CD14-positive monocyte (primary cell): ENCODE measurements around the gene RAMAC. TPM values are rescaled to one million over a fixed set of nuclear protein-coding genes. Genes with fewer than 3 reads are reported as not detected.

Source experiments
- DNase-seq, 3 donors: peaks; one replicate each; pipeline ENCODE4 v3.0.0-alpha.2; 2011 to 2022
- H2AFZ ChIP-seq: 2 replicates; pipeline ENCODE4 v1.6.0; 2012; ENCODE audit warnings: mild to moderate bottlenecking, low read depth, low read length, inconsistent platforms; ENCODE audit not compliant: insufficient read depth, poor library complexity, severe bottlenecking
- H3K27ac ChIP-seq, 2 donors: 1 replicate in 1 of 2; 2 replicates in 1 of 2; pipeline ENCODE4 v1.5.1; 2012 to 2013; ENCODE audit warnings: low read length in 2 of 2, control low read depth in 1 of 2, inconsistent platforms in 1 of 2, low read depth in 1 of 2, mild to moderate bottlenecking in 1 of 2
- H3K27me3 ChIP-seq, 2 donors: one replicate each; pipeline versions ENCODE4 v1.6.0 to v1.6.1; 2011 to 2013; ENCODE audit warnings: low read length in 2 of 2; ENCODE audit not compliant: control insufficient read depth in 2 of 2, insufficient read depth in 2 of 2
- H3K36me3 ChIP-seq, 2 donors: replicated peaks in 1 of 2; 1 replicate in 1 of 2; 2 replicates in 1 of 2; pipeline versions ENCODE4 v1.5.1 to v1.6.1; 2012 to 2013; ENCODE audit warnings: low read length in 2 of 2, control low read depth in 1 of 2, inconsistent platforms in 1 of 2, mild to moderate bottlenecking in 1 of 2; ENCODE audit not compliant: insufficient read depth in 2 of 2, control insufficient read depth in 1 of 2
- H3K4me1 ChIP-seq, 2 donors: 1 replicate in 1 of 2; 2 replicates in 1 of 2; pipeline versions ENCODE4 v1.5.1 to v1.6.1; 2012 to 2013; ENCODE audit warnings: low read length in 2 of 2, control low read depth in 1 of 2, inconsistent platforms in 1 of 2, mild to moderate bottlenecking in 1 of 2, moderate library complexity in 1 of 2; ENCODE audit not compliant: insufficient read depth in 2 of 2, control insufficient read depth in 1 of 2
- H3K4me2 ChIP-seq: replicated peaks from 2 replicates; pipeline ENCODE3; 2012; ENCODE audit warnings: low read length, moderate library complexity, mild to moderate bottlenecking; ENCODE audit not compliant: poor library complexity, severe bottlenecking; ENCODE audit errors: extremely low read depth
- H3K4me3 ChIP-seq, 3 experiments: fragments of 200-600 bp in 1 of 3; sonication (generic) in 1 of 3; replicated peaks in 1 of 3; 1 replicate in 2 of 3; 2 replicates in 1 of 3; pipeline ENCODE4 v1.5.1; 2011 to 2013; ENCODE audit warnings: low read length in 3 of 3, mild to moderate bottlenecking in 3 of 3, control low read depth in 2 of 3, low read depth in 2 of 3, inconsistent platforms in 1 of 3, moderate library complexity in 1 of 3
- H3K79me2 ChIP-seq: 2 replicates; pipeline ENCODE4 v1.6.0; 2012; ENCODE audit warnings: mild to moderate bottlenecking, control low read depth, inconsistent platforms, low read length, moderate library complexity; ENCODE audit not compliant: insufficient read depth
- H3K9ac ChIP-seq: 2 replicates; pipeline ENCODE4 v1.6.0; 2017; ENCODE audit warnings: low read length, mild to moderate bottlenecking; ENCODE audit not compliant: insufficient read depth, poor library complexity, severe bottlenecking
- H3K9me3 ChIP-seq, 2 donors: replicated peaks in 1 of 2; 1 replicate in 1 of 2; 2 replicates in 1 of 2; pipeline versions ENCODE4 v1.5.1 to v1.6.1; 2012 to 2013; ENCODE audit warnings: low read length in 2 of 2, control low read depth in 1 of 2; ENCODE audit not compliant: control insufficient read depth in 1 of 2, insufficient read depth in 1 of 2
- H4K20me1 ChIP-seq: 2 replicates; pipeline ENCODE4 v1.6.0; 2012; ENCODE audit warnings: mild to moderate bottlenecking, low read length, control low read depth, moderate library complexity; ENCODE audit not compliant: insufficient read depth
- H3K27ac Mint-ChIP-seq, 7 donors: one replicate each; pipeline ENCODE4 v1.8.0; 2020; ENCODE audit warnings: mild to moderate bottlenecking in 7 of 7, mixed read lengths in 7 of 7, moderate library complexity in 6 of 7, inconsistent platforms in 2 of 7
- H3K27me3 Mint-ChIP-seq, 3 donors: one replicate each; pipeline ENCODE4 v1.8.0; 2021 to 2022; ENCODE audit warnings: low read depth in 3 of 3, mild to moderate bottlenecking in 3 of 3, mixed read lengths in 3 of 3, moderate library complexity in 3 of 3, inconsistent platforms in 1 of 3
- H3K36me3 Mint-ChIP-seq, 2 donors: one replicate each; pipeline ENCODE4 v1.8.0; 2020; ENCODE audit warnings: mixed read lengths in 2 of 2, inconsistent platforms in 1 of 2, mild to moderate bottlenecking in 1 of 2
- H3K4me1 Mint-ChIP-seq: one replicate; pipeline ENCODE4 v1.8.0; 2020; ENCODE audit warnings: mild to moderate bottlenecking, mixed read lengths
- H3K4me3 Mint-ChIP-seq, 2 donors: one replicate each; pipeline ENCODE4 v1.8.0; 2020; ENCODE audit warnings: mild to moderate bottlenecking in 2 of 2, mixed read lengths in 2 of 2, moderate library complexity in 1 of 2
- H3K9me3 Mint-ChIP-seq, 7 donors: one replicate each; pipeline ENCODE4 v1.8.0; 2020 to 2022; ENCODE audit warnings: mixed read lengths in 7 of 7, mild to moderate bottlenecking in 6 of 7, moderate library complexity in 6 of 7, inconsistent platforms in 2 of 7
- WGBS: methylation state at CpG from one replicate; pipeline ENCODE4 v1.1.5; 2013; ENCODE audit warnings: missing lambda C conversion rate; ENCODE audit not compliant: insufficient coverage; 5-methylcytosine and 5-hydroxymethylcytosine counted together
- intact Hi-C, 2 donors: fragments of 100-400 bp; cut with micrococcal nuclease; formaldehyde crosslinking; loops; one replicate each; pipeline versions ENCODE4 v1.15.0 to v1.15.1; 2023
- polyA plus RNA-seq, 3 donors: library from polyadenylated mRNA; depleted of rRNA in 1 of 3; unstranded in 2 of 3; stranded (reverse) in 1 of 3; fragments of 300-500 nt in 2 of 3; fragments of >200 nt in 1 of 3; fragmentation: Illumina TruSeq in 2 of 3; gene quantifications; 1 replicate in 2 of 3; 2 replicates in 1 of 3; pipeline ENCODE4 v1.2.3, GENCODE V29; 2012 to 2021
- TF ChIP-seq, protein P1 (sequence below): fragments of 200-600 bp; IDR thresholded peaks from one replicate; pipeline ENCODE4 v1.8.0; 2022; ENCODE audit warnings: antibody characterized with exemption, mild to moderate bottlenecking

Gene RAMAC
- polyA plus RNA-seq, 3 donors, result 6.1 to 39.9 (median 27.7) TPM

DNA sequence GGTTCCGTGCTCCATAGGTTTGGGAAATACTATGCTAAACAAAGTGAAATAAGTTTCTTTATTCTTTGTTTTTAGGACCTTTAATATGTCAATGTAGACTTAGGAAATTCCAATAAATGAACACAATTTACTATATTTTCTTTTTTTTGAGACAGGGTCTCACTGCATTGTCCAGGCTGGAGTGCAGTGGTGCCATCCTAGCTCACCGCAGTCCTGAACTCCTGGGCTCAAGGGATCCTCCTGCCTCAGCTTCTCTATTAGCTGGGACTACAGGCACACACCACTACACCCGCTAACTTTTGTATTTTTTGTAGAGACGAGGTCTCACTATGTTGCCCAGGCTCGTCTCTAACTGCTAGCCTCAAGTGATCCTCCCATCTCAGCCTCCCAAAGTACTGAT, 21.1 kb upstream of the RAMAC start:
- no peak overlapping the region for H3K27ac ChIP-seq
- H3K4me3 ChIP-seq, result no peak overlapping the region
- H3K27me3 Mint-ChIP-seq, result peaks cover 2 to 3% (median 2%) of the 10 kb centered on the region in 3 donors
- no peaks in the 10 kb centered on the region for H3K9me3 ChIP-seq
- 100% methylated on average over 3 of the region's 5 CpGs for WGBS
- H2AFZ ChIP-seq, result no peak overlapping the region
- TF ChIP-seq, protein P1, sequence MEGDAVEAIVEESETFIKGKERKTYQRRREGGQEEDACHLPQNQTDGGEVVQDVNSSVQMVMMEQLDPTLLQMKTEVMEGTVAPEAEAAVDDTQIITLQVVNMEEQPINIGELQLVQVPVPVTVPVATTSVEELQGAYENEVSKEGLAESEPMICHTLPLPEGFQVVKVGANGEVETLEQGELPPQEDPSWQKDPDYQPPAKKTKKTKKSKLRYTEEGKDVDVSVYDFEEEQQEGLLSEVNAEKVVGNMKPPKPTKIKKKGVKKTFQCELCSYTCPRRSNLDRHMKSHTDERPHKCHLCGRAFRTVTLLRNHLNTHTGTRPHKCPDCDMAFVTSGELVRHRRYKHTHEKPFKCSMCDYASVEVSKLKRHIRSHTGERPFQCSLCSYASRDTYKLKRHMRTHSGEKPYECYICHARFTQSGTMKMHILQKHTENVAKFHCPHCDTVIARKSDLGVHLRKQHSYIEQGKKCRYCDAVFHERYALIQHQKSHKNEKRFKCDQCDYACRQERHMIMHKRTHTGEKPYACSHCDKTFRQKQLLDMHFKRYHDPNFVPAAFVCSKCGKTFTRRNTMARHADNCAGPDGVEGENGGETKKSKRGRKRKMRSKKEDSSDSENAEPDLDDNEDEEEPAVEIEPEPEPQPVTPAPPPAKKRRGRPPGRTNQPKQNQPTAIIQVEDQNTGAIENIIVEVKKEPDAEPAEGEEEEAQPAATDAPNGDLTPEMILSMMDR, result no peak
- H3K36me3 Mint-ChIP-seq, result no peaks in the 10 kb centered on the region
- H3K4me1 Mint-ChIP-seq, result peaks cover 39% of the 10 kb centered on the region
- no peaks in the 10 kb centered on the region for H3K9me3 Mint-ChIP-seq
- intact Hi-C loops, result loop anchor here in 1 of 2 donors (10.0 kb wide), 1 partner anchor 50 kb away; no protein-coding TSS in a partner anchor
- H3K27ac Mint-ChIP-seq, result no peak overlapping the region
- no peak overlapping the region for H3K4me3 Mint-ChIP-seq
- DNase-seq, result no peak
- no peaks in the 10 kb centered on the region for H3K27me3 ChIP-seq
- H3K4me2 ChIP-seq, result no peak overlapping the region
- H3K9ac ChIP-seq, result no peak overlapping the region
- no peaks in the 10 kb centered on the region for H3K36me3 ChIP-seq
- H3K4me1 ChIP-seq, result peaks cover 10 to 19% of the 10 kb centered on the region in 2 donors
- no peaks in the 10 kb centered on the region for H3K79me2 ChIP-seq
- H4K20me1 ChIP-seq, result no peaks in the 10 kb centered on the region

DNA sequence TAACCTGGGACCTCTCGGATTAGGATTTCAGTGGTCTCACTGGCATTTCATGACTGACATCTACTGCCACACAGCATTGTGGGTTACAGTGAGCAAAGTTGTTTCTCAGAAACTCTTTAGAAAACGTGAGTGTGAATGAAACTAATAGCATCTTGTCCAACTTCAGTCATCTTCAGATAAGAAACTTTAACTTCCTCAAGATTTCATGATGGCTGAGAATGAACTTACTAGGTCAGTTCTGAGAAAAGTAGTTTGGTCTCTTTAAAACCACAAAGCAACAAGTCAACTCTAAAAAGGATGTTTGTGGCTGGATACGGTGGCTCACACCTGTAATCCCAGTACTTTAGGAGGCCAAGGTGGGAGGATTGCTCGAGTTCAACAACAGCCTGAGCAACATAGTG, 19.3 kb upstream of the RAMAC start:
- TF ChIP-seq, protein P1, result no peak
- Histone ChIP-seq H3K79me2 (no peaks in the 10 kb centered on the region), H2AFZ (no peak overlapping the region), H3K9ac (no peak overlapping the region), H3K36me3 (no peaks in the 10 kb centered on the region), H3K4me2 (no peak overlapping the region), H3K4me1 (peaks cover 5 to 7% of the 10 kb centered on the region in 2 donors), H3K9me3 (no peaks in the 10 kb centered on the region), H4K20me1 (no peaks in the 10 kb centered on the region), H3K27me3 (no peaks in the 10 kb centered on the region), H3K4me3 (no peak overlapping the region), H3K27ac (no peak overlapping the region)
- Mint-ChIP-seq H3K27me3 (peaks cover 2 to 3% (median 2%) of the 10 kb centered on the region in 3 donors), H3K4me3 (no peak overlapping the region), H3K9me3 (no peaks in the 10 kb centered on the region), H3K27ac (no peak overlapping the region), H3K4me1 (peaks cover 21% of the 10 kb centered on the region), H3K36me3 (no peaks in the 10 kb centered on the region)
- DNase-seq, result no peak
- intact Hi-C loops, result loop anchor here in 1 of 2 donors (10.0 kb wide), 1 partner anchor 52 kb away; no protein-coding TSS in a partner anchor
- WGBS, result 67% methylated on average over 1 of the region's 4 CpGs
